OCI-LY7 (cell line): ENCODE data around the gene HDHD5.

ENCODE experiments used
- CTCF ChIP-seq: fragments of 200-600 bp; sonication (generic); conservative IDR thresholded peaks from 2 replicates; pipeline ENCODE4 v1.5.1; 2014; ENCODE audit warnings: mild to moderate bottlenecking, antibody characterized with exemption, low read length, moderate library complexity, mixed read lengths
- EZH2phosphoT487 ChIP-seq: fragments of 200-600 bp; sonication (generic); IDR thresholded peaks from 2 replicates; pipeline ENCODE4 v1.6.1; 2018; ENCODE audit warnings: low read depth, borderline replicate concordance, mild to moderate bottlenecking, mixed run types, antibody characterized with exemption, low read length, moderate library complexity, mixed read lengths

GRCh38 chr22:17192186-17192585, 33.1 kb upstream of the HDHD5 start:
- no peak for TF ChIP-seq CTCF
- no peak for TF ChIP-seq EZH2phosphoT487
